WTC11 (cell line): ENCODE results near the gene AGAP3. TPM values are rescaled to one million over a fixed set of nuclear protein-coding genes. Genes with fewer than 3 reads are reported as not detected.

Source experiments
- ATAC-seq: fragments of 200-7000 bp; cut with Tn5 transposase; 2 replicates; pipeline ENCODE4 v1.10.0; 2021; ENCODE audit warnings: mild to moderate bottlenecking, moderate library complexity
- CTCF ChIA-PET: fragments of 300-600 bp; sonication (Branson Sonifier 250); formaldehyde crosslinking; loops from one replicate; lab custom pipeline; 2021; ENCODE audit warnings: antibody characterized with exemption; lab: Charles Lee
- POLR2A ChIA-PET: fragments of 350-600 bp; sonication (Branson Sonifier 250); formaldehyde crosslinking; loops from one replicate; lab custom pipeline; 2021; ENCODE audit warnings: antibody characterized with exemption; lab: Charles Lee
- DNase-seq: peaks from one replicate; pipeline ENCODE4 v3.0.0; 2021; ENCODE audit warnings: low spot score
- H3K27ac Mint-ChIP-seq: 2 replicates; pipeline ENCODE4 v1.8.0; 2021; ENCODE audit warnings: mixed read lengths
- H3K27me3 Mint-ChIP-seq: 2 replicates; pipeline ENCODE4 v1.8.0; 2021; ENCODE audit warnings: low read depth, mild to moderate bottlenecking, moderate library complexity, mixed read lengths
- H3K36me3 Mint-ChIP-seq: 2 replicates; pipeline ENCODE4 v1.8.0; 2021; ENCODE audit warnings: mixed read lengths
- H3K4me1 Mint-ChIP-seq: 2 replicates; pipeline ENCODE4 v1.8.0; 2022; ENCODE audit warnings: mixed read lengths
- H3K4me3 Mint-ChIP-seq: 2 replicates; pipeline ENCODE4 v1.8.0; 2021; ENCODE audit warnings: mild to moderate bottlenecking, moderate library complexity, mixed read lengths
- H3K9me3 Mint-ChIP-seq: 2 replicates; pipeline ENCODE4 v1.8.0; 2021; ENCODE audit warnings: mixed read lengths
- ELF4 ChIP-seq: sonication (generic); formaldehyde crosslinking; IDR thresholded peaks from 2 replicates; pipeline ENCODE4 v1.8.1; 2022; ENCODE audit warnings: low read depth, mild to moderate bottlenecking, moderate library complexity, missing genetic modification reagents
- EMX1 ChIP-seq: fragments of 250-450 bp; sonication (Bioruptor Pico); IDR thresholded peaks from 2 replicates; pipeline ENCODE4 v1.8.0; 2021; ENCODE audit warnings: mild to moderate bottlenecking
- FOXJ3 ChIP-seq: sonication (generic); formaldehyde crosslinking; IDR thresholded peaks from 2 replicates; pipeline ENCODE4 v1.9.0; 2021; ENCODE audit warnings: missing genetic modification reagents, mild to moderate bottlenecking, borderline replicate concordance
- GABPB1 ChIP-seq: sonication (generic); formaldehyde crosslinking; IDR thresholded peaks from 2 replicates; pipeline ENCODE4 v1.8.1; 2023; ENCODE audit warnings: mild to moderate bottlenecking, missing genetic modification reagents
- IRF2 ChIP-seq: sonication (generic); formaldehyde crosslinking; IDR thresholded peaks from 2 replicates; pipeline ENCODE4 v1.8.0; 2022; ENCODE audit warnings: low read depth, missing genetic modification reagents, borderline replicate concordance
- JAZF1 ChIP-seq: fragments of 250-450 bp; sonication (Bioruptor Pico); IDR thresholded peaks from 2 replicates; pipeline ENCODE4 v1.9.0; 2021; ENCODE audit warnings: moderate library complexity, mild to moderate bottlenecking, inconsistent platforms
- JUN ChIP-seq: sonication (generic); formaldehyde crosslinking; IDR thresholded peaks from 2 replicates; pipeline ENCODE4 v1.8.0; 2023; ENCODE audit warnings: mild to moderate bottlenecking, missing genetic modification reagents
- NFATC4 ChIP-seq: fragments of 250-450 bp; sonication (Bioruptor Pico); IDR thresholded peaks from 2 replicates; pipeline ENCODE4 v1.9.0; 2021; ENCODE audit warnings: mild to moderate bottlenecking
- NR1H2 ChIP-seq: sonication (generic); formaldehyde crosslinking; IDR thresholded peaks from 2 replicates; pipeline ENCODE4 v1.9.0; 2021; ENCODE audit warnings: mild to moderate bottlenecking, moderate library complexity, missing genetic modification reagents
- NR2C2 ChIP-seq: sonication (generic); formaldehyde crosslinking; IDR thresholded peaks from 2 replicates; pipeline ENCODE4 v1.8.0; 2022; ENCODE audit warnings: mild to moderate bottlenecking, missing genetic modification reagents
- RELA ChIP-seq: sonication (generic); formaldehyde crosslinking; IDR thresholded peaks from 2 replicates; pipeline ENCODE4 v1.8.1; 2022; ENCODE audit warnings: missing genetic modification reagents, mild to moderate bottlenecking, borderline replicate concordance
- SMAD3 ChIP-seq: sonication (generic); formaldehyde crosslinking; IDR thresholded peaks from 2 replicates; pipeline ENCODE4 v1.8.0; 2022; ENCODE audit warnings: missing genetic modification reagents, mild to moderate bottlenecking, borderline replicate concordance
- SOX15 ChIP-seq: fragments of 250-450 bp; sonication (Bioruptor Pico); IDR thresholded peaks from 2 replicates; pipeline ENCODE4 v1.9.0; 2021; ENCODE audit warnings: mild to moderate bottlenecking
- SP1 ChIP-seq: sonication (generic); formaldehyde crosslinking; conservative IDR thresholded peaks from 2 replicates; pipeline ENCODE4 v1.8.1; 2022; ENCODE audit warnings: missing genetic modification reagents
- TCF7 ChIP-seq: sonication (generic); formaldehyde crosslinking; IDR thresholded peaks from 2 replicates; pipeline ENCODE4 v1.8.0; 2022; ENCODE audit warnings: mild to moderate bottlenecking, low read depth, missing genetic modification reagents, moderate library complexity
- TEAD4 ChIP-seq: sonication (generic); formaldehyde crosslinking; IDR thresholded peaks from 2 replicates; pipeline ENCODE4 v1.8.0; 2022; ENCODE audit warnings: mild to moderate bottlenecking, missing genetic modification reagents
- ZNF396 ChIP-seq: fragments of 250-450 bp; sonication (Bioruptor Pico); IDR thresholded peaks from 2 replicates; pipeline ENCODE4 v1.8.0; 2021; ENCODE audit warnings: mild to moderate bottlenecking, moderate library complexity, borderline replicate concordance
- total RNA-seq: library from RNA; stranded (reverse); gene quantifications from 3 replicates; pipeline ENCODE4 v1.2.3, GENCODE V29; 2021
- TF ChIP-seq, protein P1 (sequence below): sonication (generic); formaldehyde crosslinking; conservative IDR thresholded peaks from 2 replicates; pipeline ENCODE4 v1.8.1; 2022; ENCODE audit warnings: mild to moderate bottlenecking, missing genetic modification reagents
- TF ChIP-seq, protein P2 (sequence below): sonication (generic); formaldehyde crosslinking; IDR thresholded peaks from 2 replicates; pipeline ENCODE4 v1.8.0; 2023; ENCODE audit warnings: missing genetic modification reagents
- TF ChIP-seq, protein P3 (sequence below): sonication (generic); formaldehyde crosslinking; IDR thresholded peaks from 2 replicates; pipeline ENCODE4 v1.8.0; 2022; ENCODE audit warnings: mild to moderate bottlenecking, missing genetic modification reagents
- TF ChIP-seq, protein P4 (sequence below): fragments of 250-450 bp; sonication (Bioruptor Pico); IDR thresholded peaks from 2 replicates; pipeline ENCODE4 v1.8.0; 2021; ENCODE audit warnings: mild to moderate bottlenecking
- TF ChIP-seq, protein P5 (sequence below): fragments of 250-450 bp; sonication (Bioruptor Pico); IDR thresholded peaks from 2 replicates; pipeline ENCODE4 v1.9.0; 2021; ENCODE audit warnings: moderate library complexity, mild to moderate bottlenecking, inconsistent platforms, borderline replicate concordance
- TF ChIP-seq, protein P6 (sequence below): sonication (generic); formaldehyde crosslinking; IDR thresholded peaks from 2 replicates; pipeline ENCODE4 v1.8.1; 2023; ENCODE audit warnings: mild to moderate bottlenecking, missing genetic modification reagents, moderate library complexity

Gene AGAP3
- total RNA-seq, 1 experiment from 2014 or later, result 163 TPM

DNA sequence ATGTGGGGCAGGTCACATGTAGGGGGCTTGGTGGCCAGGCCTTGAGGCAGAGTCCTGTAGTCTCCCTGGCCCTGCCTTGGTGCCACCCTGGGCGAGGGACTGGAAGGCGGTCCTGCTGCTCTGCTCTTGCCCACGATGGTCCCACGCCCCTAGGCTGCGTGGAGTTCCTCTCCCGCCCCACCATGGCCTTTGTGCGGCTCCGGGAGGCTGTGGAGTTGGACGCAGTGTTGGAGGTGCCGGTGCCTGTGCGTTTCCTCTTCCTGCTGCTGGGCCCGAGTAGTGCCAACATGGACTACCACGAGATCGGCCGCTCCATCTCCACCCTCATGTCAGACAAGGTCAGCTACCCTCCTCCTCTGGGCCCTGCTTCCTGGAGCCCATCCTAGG lies 15.7 kb upstream of the AGAP3 start:
- TF ChIP-seq, protein P1, sequence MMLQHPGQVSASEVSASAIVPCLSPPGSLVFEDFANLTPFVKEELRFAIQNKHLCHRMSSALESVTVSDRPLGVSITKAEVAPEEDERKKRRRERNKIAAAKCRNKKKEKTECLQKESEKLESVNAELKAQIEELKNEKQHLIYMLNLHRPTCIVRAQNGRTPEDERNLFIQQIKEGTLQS (CRISPR knock-in tag), result no peak
- TF ChIP-seq EMX1 (CRISPR knock-in tag), result no peak
- no peak for TF ChIP-seq FOXJ3 (CRISPR knock-in tag)
- TF ChIP-seq, protein P2, sequence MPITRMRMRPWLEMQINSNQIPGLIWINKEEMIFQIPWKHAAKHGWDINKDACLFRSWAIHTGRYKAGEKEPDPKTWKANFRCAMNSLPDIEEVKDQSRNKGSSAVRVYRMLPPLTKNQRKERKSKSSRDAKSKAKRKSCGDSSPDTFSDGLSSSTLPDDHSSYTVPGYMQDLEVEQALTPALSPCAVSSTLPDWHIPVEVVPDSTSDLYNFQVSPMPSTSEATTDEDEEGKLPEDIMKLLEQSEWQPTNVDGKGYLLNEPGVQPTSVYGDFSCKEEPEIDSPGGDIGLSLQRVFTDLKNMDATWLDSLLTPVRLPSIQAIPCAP (CRISPR knock-in tag), result no peak
- TF ChIP-seq ZNF396 (CRISPR knock-in tag), result no peak
- TF ChIP-seq, protein P3, sequence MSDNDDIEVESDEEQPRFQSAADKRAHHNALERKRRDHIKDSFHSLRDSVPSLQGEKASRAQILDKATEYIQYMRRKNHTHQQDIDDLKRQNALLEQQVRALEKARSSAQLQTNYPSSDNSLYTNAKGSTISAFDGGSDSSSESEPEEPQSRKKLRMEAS (CRISPR knock-in tag), result no peak
- no peak for TF ChIP-seq NFATC4 (CRISPR knock-in tag)
- POLR2A ChIA-PET, result no interaction called here
- H3K36me3 Mint-ChIP-seq, result peaks cover 47% of the 10 kb centered on the region
- no peak for ATAC-seq
- H3K27me3 Mint-ChIP-seq, result no peaks in the 10 kb centered on the region
- CTCF ChIA-PET, result no interaction called here
- H3K4me3 Mint-ChIP-seq, result no peak overlapping the region
- no peak for DNase-seq
- H3K4me1 Mint-ChIP-seq, result peaks cover 13% of the 10 kb centered on the region
- no peak overlapping the region for H3K27ac Mint-ChIP-seq
- no peaks in the 10 kb centered on the region for H3K9me3 Mint-ChIP-seq

DNA sequence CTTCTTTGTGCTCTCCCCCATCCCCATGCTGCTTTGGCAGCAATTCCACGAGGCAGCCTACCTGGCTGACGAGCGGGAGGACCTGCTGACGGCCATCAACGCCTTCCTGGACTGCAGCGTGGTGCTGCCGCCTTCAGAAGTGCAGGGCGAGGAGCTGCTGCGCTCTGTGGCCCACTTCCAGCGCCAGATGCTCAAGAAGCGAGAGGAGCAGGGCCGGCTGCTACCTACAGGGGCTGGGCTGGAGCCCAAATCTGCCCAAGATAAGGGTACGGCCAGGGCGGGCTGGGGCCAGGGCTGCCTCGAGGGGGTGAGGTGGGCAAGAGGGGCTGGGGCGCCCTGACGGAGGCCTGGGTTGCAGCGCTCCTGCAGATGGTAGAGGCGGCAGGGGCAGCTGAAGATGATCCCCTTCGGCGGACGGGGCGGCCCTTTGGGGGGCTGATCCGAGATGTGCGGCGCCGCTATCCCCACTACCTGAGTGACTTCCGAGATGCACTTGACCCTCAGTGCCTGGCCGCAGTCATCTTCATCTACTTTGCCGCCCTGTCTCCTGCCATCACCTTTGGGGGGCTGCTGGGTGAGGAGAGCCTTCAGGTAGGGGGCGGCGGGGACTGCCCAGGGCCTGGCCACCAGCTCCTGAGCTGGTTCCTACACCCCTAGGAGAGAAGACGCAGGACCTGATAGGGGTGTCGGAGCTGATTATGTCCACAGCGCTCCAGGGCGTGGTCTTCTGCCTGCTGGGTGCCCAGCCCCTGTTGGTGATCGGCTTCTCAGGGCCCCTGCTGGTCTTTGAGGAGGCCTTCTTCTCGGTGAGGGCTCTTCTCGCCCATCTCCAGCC lies 15.0 kb upstream of the AGAP3 start:
- POLR2A ChIA-PET, result no interaction called here
- DNase-seq (no peak), ATAC-seq (no peak)
- TF ChIP-seq RELA, result no peak
- no peak for TF ChIP-seq TEAD4
- no peak for TF ChIP-seq SP1 (CRISPR knock-in tag)
- TF ChIP-seq, protein P4, sequence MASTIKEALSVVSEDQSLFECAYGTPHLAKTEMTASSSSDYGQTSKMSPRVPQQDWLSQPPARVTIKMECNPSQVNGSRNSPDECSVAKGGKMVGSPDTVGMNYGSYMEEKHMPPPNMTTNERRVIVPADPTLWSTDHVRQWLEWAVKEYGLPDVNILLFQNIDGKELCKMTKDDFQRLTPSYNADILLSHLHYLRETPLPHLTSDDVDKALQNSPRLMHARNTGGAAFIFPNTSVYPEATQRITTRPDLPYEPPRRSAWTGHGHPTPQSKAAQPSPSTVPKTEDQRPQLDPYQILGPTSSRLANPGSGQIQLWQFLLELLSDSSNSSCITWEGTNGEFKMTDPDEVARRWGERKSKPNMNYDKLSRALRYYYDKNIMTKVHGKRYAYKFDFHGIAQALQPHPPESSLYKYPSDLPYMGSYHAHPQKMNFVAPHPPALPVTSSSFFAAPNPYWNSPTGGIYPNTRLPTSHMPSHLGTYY (CRISPR knock-in tag), result no peak
- TF ChIP-seq JAZF1 (CRISPR knock-in tag), result no peak
- no peak for TF ChIP-seq NR1H2
- TF ChIP-seq NR2C2, result no peak
- TF ChIP-seq ELF4 (CRISPR knock-in tag), result no peak
- TF ChIP-seq, protein P5, sequence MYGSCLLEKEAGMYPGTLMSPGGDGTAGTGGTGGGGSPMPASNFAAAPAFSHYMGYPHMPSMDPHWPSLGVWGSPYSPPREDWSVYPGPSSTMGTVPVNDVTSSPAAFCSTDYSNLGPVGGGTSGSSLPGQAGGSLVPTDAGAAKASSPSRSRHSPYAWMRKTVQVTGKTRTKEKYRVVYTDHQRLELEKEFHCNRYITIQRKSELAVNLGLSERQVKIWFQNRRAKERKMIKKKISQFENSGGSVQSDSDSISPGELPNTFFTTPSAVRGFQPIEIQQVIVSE (CRISPR knock-in tag), result no peak
- TF ChIP-seq SMAD3, result no peak
- TF ChIP-seq GABPB1 (CRISPR knock-in tag), result no peak
- TF ChIP-seq ZNF396 (CRISPR knock-in tag), result no peak
- TF ChIP-seq NFATC4 (CRISPR knock-in tag), result no peak
- TF ChIP-seq JUN (CRISPR knock-in tag), result no peak
- no peak for TF ChIP-seq TCF7 (CRISPR knock-in tag)
- TF ChIP-seq IRF2, result no peak
- no peak for TF ChIP-seq SOX15 (CRISPR knock-in tag)
- TF ChIP-seq, protein P6, sequence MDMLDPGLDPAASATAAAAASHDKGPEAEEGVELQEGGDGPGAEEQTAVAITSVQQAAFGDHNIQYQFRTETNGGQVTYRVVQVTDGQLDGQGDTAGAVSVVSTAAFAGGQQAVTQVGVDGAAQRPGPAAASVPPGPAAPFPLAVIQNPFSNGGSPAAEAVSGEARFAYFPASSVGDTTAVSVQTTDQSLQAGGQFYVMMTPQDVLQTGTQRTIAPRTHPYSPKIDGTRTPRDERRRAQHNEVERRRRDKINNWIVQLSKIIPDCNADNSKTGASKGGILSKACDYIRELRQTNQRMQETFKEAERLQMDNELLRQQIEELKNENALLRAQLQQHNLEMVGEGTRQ (CRISPR knock-in tag), result no peak
- no peaks in the 10 kb centered on the region for H3K27me3 Mint-ChIP-seq
- H3K27ac Mint-ChIP-seq, result no peak overlapping the region
- H3K36me3 Mint-ChIP-seq, result peaks cover 50% of the 10 kb centered on the region
- H3K4me3 Mint-ChIP-seq, result no peak overlapping the region
- peaks cover 19% of the 10 kb centered on the region for H3K4me1 Mint-ChIP-seq
- CTCF ChIA-PET, result interaction anchor here (1.1 kb wide), 1 partner anchor 45 kb away, joined by 3 read pairs; no protein-coding TSS in a partner anchor
- no peaks in the 10 kb centered on the region for H3K9me3 Mint-ChIP-seq
